ENCODE data around the gene AGFG2.

DNA sequence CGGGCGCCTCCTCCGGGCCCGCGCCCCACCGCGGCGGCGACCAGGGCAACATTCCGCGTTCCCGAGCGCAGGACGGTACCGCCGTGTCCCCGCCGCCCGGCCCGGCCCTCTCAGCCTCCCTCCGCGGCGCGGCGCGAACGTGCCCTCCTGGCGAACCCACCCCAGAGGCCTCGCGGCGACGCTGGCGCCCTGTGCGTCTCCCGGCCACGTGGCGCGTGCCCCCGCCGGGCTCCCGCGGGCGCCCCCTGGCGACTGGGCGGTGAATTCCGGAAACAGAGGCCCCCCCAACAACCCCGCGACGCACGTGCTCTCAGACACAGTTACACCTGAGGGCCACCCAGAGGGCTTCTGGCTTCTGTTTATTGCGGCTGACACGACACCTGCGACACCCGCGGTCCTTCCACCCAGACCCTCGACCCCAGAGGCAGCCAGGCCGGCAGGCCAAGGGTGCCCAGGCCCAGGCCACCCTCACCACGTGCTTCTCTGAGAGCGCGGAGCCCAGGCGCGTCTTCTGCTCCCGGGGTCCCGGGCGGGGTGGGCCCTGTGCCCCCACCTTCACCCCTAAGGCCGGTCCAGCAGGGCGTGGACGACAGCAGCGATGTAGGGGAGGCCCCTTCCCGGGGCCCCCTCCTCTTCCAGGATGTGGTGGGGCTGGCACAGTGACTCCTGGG lies 34.8 kb downstream of the AGFG2 start, which contains the start of gene SAP25:
- TF ChIP-seq, protein P1, sequence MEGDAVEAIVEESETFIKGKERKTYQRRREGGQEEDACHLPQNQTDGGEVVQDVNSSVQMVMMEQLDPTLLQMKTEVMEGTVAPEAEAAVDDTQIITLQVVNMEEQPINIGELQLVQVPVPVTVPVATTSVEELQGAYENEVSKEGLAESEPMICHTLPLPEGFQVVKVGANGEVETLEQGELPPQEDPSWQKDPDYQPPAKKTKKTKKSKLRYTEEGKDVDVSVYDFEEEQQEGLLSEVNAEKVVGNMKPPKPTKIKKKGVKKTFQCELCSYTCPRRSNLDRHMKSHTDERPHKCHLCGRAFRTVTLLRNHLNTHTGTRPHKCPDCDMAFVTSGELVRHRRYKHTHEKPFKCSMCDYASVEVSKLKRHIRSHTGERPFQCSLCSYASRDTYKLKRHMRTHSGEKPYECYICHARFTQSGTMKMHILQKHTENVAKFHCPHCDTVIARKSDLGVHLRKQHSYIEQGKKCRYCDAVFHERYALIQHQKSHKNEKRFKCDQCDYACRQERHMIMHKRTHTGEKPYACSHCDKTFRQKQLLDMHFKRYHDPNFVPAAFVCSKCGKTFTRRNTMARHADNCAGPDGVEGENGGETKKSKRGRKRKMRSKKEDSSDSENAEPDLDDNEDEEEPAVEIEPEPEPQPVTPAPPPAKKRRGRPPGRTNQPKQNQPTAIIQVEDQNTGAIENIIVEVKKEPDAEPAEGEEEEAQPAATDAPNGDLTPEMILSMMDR (conservative IDR thresholded peaks at IDR 0.05 in 1 of 2, IDR thresholded peaks at IDR 0.05 in 1 of 2; ENCODE audit: low read depth in 1 of 2, low read length in 2 of 2): no peak
- no peak for TF ChIP-seq EZH2 (IDR thresholded peaks at IDR 0.05; ENCODE audit: low read length, missing control alignments)
